ENCODE results near the gene EGFLAM. TPM values are rescaled to one million over a fixed set of nuclear protein-coding genes. Genes with fewer than 3 reads are reported as not detected.
A peak's percentile ranks its signal among the peaks of the same experiment; 100 is the strongest.

EGFLAM gene
- total RNA-seq, 2 experiments from 2014 or later, result not detected

DNA sequence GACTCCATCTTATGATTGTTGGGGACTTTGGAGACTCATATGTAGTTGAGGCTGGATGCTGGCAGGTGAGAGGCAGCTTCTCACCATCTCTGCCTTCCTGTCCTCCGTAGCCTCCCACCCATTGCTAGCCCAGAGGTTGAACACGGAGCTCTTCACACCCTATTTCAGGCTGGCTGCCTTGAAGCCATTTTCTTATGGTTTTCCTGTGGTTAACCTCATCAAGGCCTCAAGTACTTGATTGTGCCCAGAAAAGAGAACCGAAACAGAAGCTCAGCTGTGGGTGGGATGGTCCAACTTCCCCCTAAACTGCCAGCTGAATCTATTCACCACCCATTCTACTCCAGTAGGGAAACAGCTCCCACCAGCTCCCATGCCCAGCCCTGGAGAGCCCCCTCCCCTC lies 195.1 kb downstream of the EGFLAM start:
- POLR2A ChIA-PET, result no interaction called here
- no peak overlapping the region for H3K4me3 Mint-ChIP-seq
- ATAC-seq, result peak; percentile 96

DNA sequence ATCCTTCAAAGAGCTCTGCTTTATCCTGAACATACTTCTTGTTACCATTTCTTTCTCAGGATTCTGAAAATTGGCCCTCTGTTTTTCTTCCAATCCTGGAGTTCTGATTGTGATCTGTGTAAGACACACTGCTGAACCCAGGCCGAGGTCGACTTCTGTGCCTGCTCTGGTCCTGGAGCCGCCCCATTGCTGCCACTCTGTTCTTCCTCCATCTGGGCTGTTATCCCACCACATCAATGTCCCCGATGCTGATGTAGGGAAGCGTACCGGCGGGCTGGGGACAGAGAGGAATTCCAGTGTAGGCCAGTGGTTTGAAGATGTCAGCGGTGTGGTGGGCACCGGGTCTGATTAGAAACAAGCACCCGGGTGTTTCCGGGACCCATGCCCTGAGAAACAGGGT lies 195.6 kb downstream of the EGFLAM start:
- no peak overlapping the region for H3K4me3 Mint-ChIP-seq
- no peak for ATAC-seq
- TF ChIP-seq CTCF (IDR thresholded peaks at IDR 0.05), result no peak
- no peaks in the 10 kb centered on the region for H3K9me3 Mint-ChIP-seq
- H3K4me1 Mint-ChIP-seq (ENCODE audit: low read depth), result peaks cover 27% of the 10 kb centered on the region
- H3K36me3 Mint-ChIP-seq (ENCODE audit: low read depth), result no peaks in the 10 kb centered on the region
- no peak for DNase-seq
- ChIA-PET POLR2A (no interaction called here), CTCF (interaction anchor here (1.8 to 4.8 kb wide), 3 partner anchors 12 to 71 kb away, joined by 8 to 39 read pairs (median 14); no protein-coding TSS in a partner anchor)
- peaks cover 70% of the 10 kb centered on the region for H3K27me3 Mint-ChIP-seq
- intact Hi-C loops (cut with micrococcal nuclease), result no loop called here
- no peak overlapping the region for H3K27ac Mint-ChIP-seq

More for the DNA sequence above, 195.1 kb downstream of the EGFLAM start:
- CTCF ChIA-PET, result interaction anchor here (1.0 to 4.8 kb wide), 5 partner anchors 12 to 70 kb away, joined by 3 to 39 read pairs (median 8); no protein-coding TSS in a partner anchor
- Mint-ChIP-seq H3K9me3 (no peaks in the 10 kb centered on the region), H3K4me1 (ENCODE audit: low read depth) (peaks cover 27% of the 10 kb centered on the region), H3K36me3 (ENCODE audit: low read depth) (no peaks in the 10 kb centered on the region), H3K27me3 (peaks cover 71% of the 10 kb centered on the region), H3K27ac (peak overlapping the region; percentile 31)
- TF ChIP-seq CTCF (IDR thresholded peaks at IDR 0.05), result no peak
- DNase-seq, result peak; percentile 74
- intact Hi-C loops (cut with micrococcal nuclease), result no loop called here

DNA sequence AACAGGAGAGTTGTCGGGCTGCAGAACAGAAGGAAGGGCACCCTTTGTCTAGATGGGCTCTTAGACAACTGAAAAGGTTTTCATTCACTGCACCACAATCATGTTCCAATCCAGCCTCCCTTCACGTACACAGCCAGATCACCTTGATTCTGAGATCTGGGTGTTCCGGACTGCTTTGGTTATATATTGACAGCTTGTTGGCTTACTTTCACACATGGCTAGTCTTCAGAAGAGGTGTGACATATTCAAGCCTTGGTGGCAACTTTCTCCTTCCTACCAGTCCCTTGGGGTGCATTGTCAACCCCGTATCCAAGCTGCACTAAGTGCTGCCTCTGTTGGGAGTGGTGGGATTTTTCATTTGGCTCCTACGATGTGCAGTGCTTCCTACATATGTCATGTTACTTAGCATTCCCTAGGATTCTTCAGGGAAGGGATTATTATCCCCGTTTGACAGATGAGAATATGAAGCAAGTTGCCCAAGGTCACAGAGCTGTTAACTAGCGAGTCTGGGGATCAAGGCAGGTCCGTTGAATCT lies 197.5 kb downstream of the EGFLAM start:
- Mint-ChIP-seq H3K27ac (no peak overlapping the region), H3K36me3 (ENCODE audit: low read depth) (no peaks in the 10 kb centered on the region), H3K4me3 (no peak overlapping the region), H3K4me1 (ENCODE audit: low read depth) (peaks cover 27% of the 10 kb centered on the region), H3K27me3 (peaks cover 66% of the 10 kb centered on the region), H3K9me3 (no peaks in the 10 kb centered on the region)
- DNase-seq, result no peak
- ATAC-seq, result no peak
- ChIA-PET POLR2A (no interaction called here), CTCF (interaction anchor here (1.0 to 2.6 kb wide), 2 partner anchors 14 to 354 kb away, joined by 3 to 9 read pairs; no protein-coding TSS in a partner anchor)
- intact Hi-C loops (cut with micrococcal nuclease), result no loop called here
- TF ChIP-seq CTCF (IDR thresholded peaks at IDR 0.05), result no peak

DNA sequence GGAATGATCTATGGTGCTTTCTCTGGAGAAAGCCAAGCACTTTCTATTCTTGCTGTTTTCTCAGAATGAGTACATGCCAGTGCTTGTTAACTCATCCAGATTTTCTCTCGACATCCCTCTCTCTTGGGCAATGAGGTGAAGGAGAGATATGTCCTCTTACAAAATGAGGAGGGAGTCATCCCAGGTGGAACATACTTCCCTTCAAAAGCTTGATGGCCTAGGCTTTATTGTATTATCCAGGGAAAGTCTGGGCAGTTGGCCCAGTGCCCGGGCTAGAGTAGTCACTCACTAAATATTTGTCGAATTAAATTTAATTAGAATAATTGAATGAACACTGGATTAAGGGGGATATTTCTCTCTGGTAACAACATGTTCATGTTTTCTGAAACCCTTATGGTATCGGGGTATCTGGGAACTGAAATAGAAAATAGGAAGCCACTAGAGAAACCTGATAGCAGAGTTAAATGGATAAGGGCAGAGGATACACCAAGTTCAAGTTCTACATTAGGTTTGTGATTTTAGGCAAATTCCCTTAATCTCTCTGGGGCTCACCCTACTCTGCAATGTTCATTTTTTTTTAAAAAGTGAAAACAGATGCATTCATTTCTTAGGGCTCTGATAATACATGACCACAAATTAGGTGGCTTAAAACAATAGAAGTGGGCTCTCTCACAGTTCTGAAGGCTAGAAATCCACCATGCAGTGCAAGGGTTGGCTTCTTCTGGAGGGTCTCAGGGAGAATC lies 198.5 kb downstream of the EGFLAM start:
- intact Hi-C loops (cut with micrococcal nuclease), result no loop called here
- no peak overlapping the region for H3K27ac Mint-ChIP-seq

More for the DNA sequence above, 198.5 kb downstream of the EGFLAM start:
- Mint-ChIP-seq H3K36me3 (ENCODE audit: low read depth) (no peaks in the 10 kb centered on the region), H3K4me1 (ENCODE audit: low read depth) (peaks cover 27% of the 10 kb centered on the region), H3K27me3 (peaks cover 61% of the 10 kb centered on the region), H3K4me3 (no peak overlapping the region), H3K9me3 (no peaks in the 10 kb centered on the region)
- DNase-seq, result no peak
- ChIA-PET POLR2A (no interaction called here), CTCF (interaction anchor here (1.0 to 2.6 kb wide), 2 partner anchors 15 to 353 kb away, joined by 3 to 9 read pairs; no protein-coding TSS in a partner anchor)
- no peak for TF ChIP-seq CTCF (IDR thresholded peaks at IDR 0.05)
- no peak for ATAC-seq

Measured in activated CD8-positive, alpha-beta T cell treated with anti-CD3 and anti-CD28 coated beads for 36 hours (primary cell).